Endothelial cell of umbilical vein (primary cell): ENCODE results near the gene OVOL3.

ENCODE experiments used
- EZH2 ChIP-seq: IDR thresholded peaks from 2 replicates; pipeline ENCODE4 v1.6.1; 2012; ENCODE audit warnings: borderline replicate concordance, low read depth, mild to moderate bottlenecking, moderate library complexity, low read length, inconsistent platforms; ENCODE audit not compliant: severe bottlenecking
- FOS ChIP-seq: IDR thresholded peaks from 2 replicates; pipeline ENCODE4 v1.6.1; 2011; ENCODE audit warnings: mild to moderate bottlenecking, low read length, moderate library complexity, borderline replicate concordance; ENCODE audit not compliant: insufficient read depth
- JUN ChIP-seq: IDR thresholded peaks from 2 replicates; pipeline ENCODE4 v1.6.1; 2011; ENCODE audit warnings: borderline replicate concordance, low read depth; ENCODE audit not compliant: insufficient read length, insufficient read depth
- POLR2A ChIP-seq: IDR thresholded peaks from 2 replicates; pipeline ENCODE4 v1.6.1; 2012; ENCODE audit warnings: low read depth, mild to moderate bottlenecking, control low read depth, low read length
- POLR2AphosphoS5 ChIP-seq: IDR thresholded peaks from 2 replicates; pipeline ENCODE4 v1.6.1; 2012; ENCODE audit warnings: low read depth, mild to moderate bottlenecking, control low read depth, low read length, moderate library complexity; ENCODE audit not compliant: insufficient read depth
- TF ChIP-seq, protein P1 (sequence below), 2 donors: IDR thresholded peaks; 1 replicate in 1 of 2; 2 replicates in 1 of 2; pipeline ENCODE4 v1.5.1; 2011; ENCODE audit warnings: low read length in 2 of 2, mild to moderate bottlenecking in 2 of 2, moderate library complexity in 2 of 2, control low read depth in 1 of 2, inconsistent platforms in 1 of 2, low read depth in 1 of 2; ENCODE audit not compliant: insufficient read depth in 1 of 2; ENCODE audit errors: extremely low read depth in 1 of 2

DNA sequence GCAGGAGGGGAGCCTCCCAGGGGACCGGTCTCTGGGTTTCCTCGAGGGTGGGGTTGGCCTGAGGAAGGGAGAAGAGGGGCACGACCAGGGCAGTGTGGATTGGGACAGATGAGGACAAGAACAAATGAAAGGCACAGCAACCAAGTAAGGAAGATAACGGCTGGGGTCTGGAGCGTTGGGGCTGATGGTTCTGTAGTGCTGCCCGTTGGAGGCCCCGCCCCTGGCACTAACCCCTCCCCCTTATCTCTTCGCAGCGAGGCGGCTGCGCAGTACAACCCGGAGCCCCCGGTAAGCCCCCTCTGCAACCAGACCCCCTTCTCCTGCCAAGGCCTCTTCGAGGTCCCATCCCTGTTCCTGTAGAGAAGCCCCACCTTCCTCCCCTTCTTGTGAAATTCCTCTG, 31.1 kb downstream of the OVOL3 start:
- TF ChIP-seq POLR2AphosphoS5 = no peak
- TF ChIP-seq, protein P1, sequence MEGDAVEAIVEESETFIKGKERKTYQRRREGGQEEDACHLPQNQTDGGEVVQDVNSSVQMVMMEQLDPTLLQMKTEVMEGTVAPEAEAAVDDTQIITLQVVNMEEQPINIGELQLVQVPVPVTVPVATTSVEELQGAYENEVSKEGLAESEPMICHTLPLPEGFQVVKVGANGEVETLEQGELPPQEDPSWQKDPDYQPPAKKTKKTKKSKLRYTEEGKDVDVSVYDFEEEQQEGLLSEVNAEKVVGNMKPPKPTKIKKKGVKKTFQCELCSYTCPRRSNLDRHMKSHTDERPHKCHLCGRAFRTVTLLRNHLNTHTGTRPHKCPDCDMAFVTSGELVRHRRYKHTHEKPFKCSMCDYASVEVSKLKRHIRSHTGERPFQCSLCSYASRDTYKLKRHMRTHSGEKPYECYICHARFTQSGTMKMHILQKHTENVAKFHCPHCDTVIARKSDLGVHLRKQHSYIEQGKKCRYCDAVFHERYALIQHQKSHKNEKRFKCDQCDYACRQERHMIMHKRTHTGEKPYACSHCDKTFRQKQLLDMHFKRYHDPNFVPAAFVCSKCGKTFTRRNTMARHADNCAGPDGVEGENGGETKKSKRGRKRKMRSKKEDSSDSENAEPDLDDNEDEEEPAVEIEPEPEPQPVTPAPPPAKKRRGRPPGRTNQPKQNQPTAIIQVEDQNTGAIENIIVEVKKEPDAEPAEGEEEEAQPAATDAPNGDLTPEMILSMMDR (IDR thresholded peaks at IDR 0.05; ENCODE audit: extremely low read depth in 1 of 2, insufficient read depth in 1 of 2, low read depth in 1 of 2, low read length in 2 of 2) = no peak
- no peak for TF ChIP-seq POLR2A
- TF ChIP-seq EZH2 = no peak
- TF ChIP-seq JUN = no peak
- TF ChIP-seq FOS = no peak
